Adipose tissue (tissue), 3 donors: ENCODE results near the gene ZNF746. TPM values are rescaled to one million over a fixed set of nuclear protein-coding genes. Genes with fewer than 3 reads are reported as not detected.
A peak's percentile ranks its signal among the peaks of the same experiment; 100 is the strongest.

Experiments
- H3K27ac ChIP-seq: one replicate; pipeline ENCODE4 v1.5.1; 2013; ENCODE audit warnings: low read depth, low read length
- WGBS, 3 donors: extraction: QIAGEN DNeasy Blood & Tissue Kit; methylation state at CpG; one replicate each; pipeline ENCODE4 v1.1.7; 2013; 5-methylcytosine and 5-hydroxymethylcytosine counted together
- polyA plus RNA-seq, 3 donors: library from polyadenylated mRNA; stranded (reverse); fragments of 200-250 nt; gene quantifications; one replicate each; pipeline ENCODE4 v1.2.3, GENCODE V29; 2013
- donor health status: healthy with polysubstance abuse.
- donor health status: Bipolar disorder and iron deficiency.
- donor health status: healthy.

Gene ZNF746
- polyA plus RNA-seq: 1 to 10 TPM; 4.1 to 8.8 (median 7.9) TPM

GRCh38 chr7:149497467-149498261, at the start of gene ZNF746:
Gene ZNF746 (minus strand): TSS chr7:149497809. CDS start chr7:149497536, 273 bp downstream.
- WGBS, 3 donors: 0% methylated on average over 39 to 108 of the region's 109 CpGs

DNA sequence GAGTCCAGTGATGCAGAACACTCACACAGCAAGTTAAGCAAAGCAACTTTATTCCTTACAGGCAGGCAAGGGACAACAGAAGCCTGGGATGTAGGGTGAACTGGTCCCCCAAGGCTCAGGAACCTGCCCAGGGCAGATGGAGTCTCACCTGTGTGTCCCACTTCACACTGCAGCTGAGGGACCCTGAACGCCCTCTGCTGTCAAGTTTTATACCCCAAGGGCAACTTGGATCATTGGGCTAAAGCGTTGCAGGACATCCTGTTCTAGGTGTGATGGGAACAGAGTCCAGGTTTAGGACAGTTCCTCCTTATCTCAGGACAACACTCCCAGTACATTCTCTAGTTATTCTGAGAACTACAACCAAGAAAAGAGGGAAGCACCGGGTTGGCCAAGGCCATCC, 49.5 kb upstream of the ZNF746 start:
- WGBS, 3 donors: 96 to 100% (median 97%) methylated on average over 3 of the region's 3 CpGs
- no peak overlapping the region for H3K27ac ChIP-seq

More at GRCh38 chr7:149497467-149498261, at the start of gene ZNF746:
- H3K27ac ChIP-seq: peak within 1 kb of the TSS; percentile 79

DNA sequence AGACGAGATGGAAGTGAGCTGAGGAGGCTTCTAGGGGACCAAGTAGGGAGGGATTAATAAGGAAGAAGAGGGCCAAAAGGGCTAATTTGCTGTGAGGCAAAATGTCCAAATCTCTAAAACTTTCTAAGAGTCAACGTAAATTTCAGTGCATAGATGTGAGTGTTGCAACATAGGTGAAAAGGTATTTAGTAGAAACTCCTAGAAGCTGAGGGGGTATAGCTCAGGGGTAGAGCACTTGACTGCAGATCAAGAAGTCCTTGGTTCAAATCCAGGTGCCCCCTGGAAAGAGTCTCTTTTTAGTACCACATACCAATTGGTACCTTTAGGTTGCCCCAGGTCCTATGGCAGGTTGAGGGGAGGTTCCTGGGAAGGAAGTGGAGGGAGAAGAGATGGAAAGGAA, 48.7 kb upstream of the ZNF746 start:
- 91 to 96% (median 94%) methylated on average over 2 of the region's 2 CpGs for WGBS, 3 donors

DNA sequence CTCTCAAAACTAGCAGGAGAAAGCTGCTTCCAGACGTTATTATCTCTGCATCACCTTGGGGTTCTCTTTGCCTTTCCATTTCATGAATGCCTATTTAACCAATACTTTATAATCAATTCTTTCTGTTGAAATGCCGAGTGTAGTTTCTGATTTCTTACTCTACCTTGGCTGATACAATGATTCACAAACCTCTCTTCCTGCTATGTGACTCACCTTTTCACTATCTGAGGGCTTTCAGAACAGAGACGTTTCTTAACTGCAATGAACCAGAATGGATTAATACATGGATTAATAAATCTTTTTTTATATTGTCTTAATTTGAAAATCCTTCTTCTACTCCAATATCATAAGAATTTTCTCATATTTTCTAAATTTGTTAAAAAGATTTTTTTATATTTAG, 46.4 kb upstream of the ZNF746 start:
- 47 to 49% (median 47%) methylated on average over 3 of the region's 3 CpGs for WGBS, 3 donors
- no peak overlapping the region for H3K27ac ChIP-seq

More for the DNA sequence above, 48.7 kb upstream of the ZNF746 start:
- no peak overlapping the region for H3K27ac ChIP-seq

DNA sequence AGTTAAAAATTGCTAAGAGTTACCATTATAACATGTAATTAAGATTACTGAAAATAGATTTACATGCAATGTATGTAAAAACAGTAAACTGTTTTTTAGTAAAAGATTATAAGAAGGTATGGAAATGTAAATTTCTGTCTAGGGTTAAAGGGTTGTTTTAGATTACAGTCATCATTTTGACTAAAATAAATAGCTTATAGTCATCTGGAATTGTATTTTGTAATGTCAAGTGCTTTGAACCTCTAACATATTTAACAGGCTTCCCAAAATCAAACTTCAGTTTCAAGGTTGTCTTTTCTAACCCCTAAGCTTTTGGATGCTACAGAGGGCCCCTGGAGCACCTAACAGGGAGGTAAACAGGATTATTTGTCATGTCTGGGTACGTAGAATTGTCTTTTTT, 35.0 kb upstream of the ZNF746 start:
- no peak overlapping the region for H3K27ac ChIP-seq
- 92 to 100% (median 95%) methylated on average over 1 of the region's 1 CpG for WGBS, 3 donors

DNA sequence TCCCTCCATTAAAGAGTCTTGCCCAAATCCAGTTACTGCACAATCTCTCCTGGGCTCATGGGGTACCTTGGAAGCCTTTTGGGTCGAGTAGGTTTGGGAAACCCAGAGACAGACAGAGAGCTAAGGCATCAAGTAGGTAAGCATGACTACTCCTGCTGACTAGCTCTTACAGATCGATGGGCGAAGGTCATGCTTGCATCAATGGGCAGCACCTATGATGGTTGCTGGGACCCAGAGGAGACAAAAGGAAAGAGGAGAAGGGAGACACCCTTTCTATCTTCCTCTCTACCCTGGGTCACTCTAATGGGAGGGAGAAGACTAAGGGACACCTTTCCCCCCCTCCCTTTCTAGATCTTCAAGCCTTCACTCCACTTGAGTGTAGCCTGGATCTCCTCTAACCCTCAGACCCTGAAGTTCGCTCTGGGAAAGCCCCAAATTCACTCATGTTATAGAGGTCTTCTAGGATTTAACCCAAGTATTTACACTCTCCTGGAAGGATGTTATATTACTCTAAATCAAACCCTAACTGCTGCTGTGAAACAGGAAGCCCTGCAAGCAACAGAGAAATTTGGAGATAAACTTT, 31.6 kb upstream of the ZNF746 start:
- H3K27ac ChIP-seq: no peak overlapping the region
- 52 to 63% (median 60%) methylated on average over 4 of the region's 4 CpGs for WGBS, 3 donors

GRCh38 chr7:149527414-149527813, 29.8 kb upstream of the ZNF746 start:
- 67 to 84% (median 80%) methylated on average over 1 of the region's 1 CpG for WGBS, 3 donors
- no peak overlapping the region for H3K27ac ChIP-seq

- no peak overlapping the region for H3K27ac ChIP-seq
- 65 to 79% (median 66%) methylated on average over 3 of the region's 3 CpGs for WGBS, 3 donors
Measured at GRCh38 chr7:149525280-149525679, 27.7 kb upstream of the ZNF746 start.

GRCh38 chr7:149524394-149524793, 26.8 kb upstream of the ZNF746 start:
- no peak overlapping the region for H3K27ac ChIP-seq

GRCh38 chr7:149510248-149510647, 12.6 kb upstream of the ZNF746 start:
- no peak overlapping the region for H3K27ac ChIP-seq

DNA sequence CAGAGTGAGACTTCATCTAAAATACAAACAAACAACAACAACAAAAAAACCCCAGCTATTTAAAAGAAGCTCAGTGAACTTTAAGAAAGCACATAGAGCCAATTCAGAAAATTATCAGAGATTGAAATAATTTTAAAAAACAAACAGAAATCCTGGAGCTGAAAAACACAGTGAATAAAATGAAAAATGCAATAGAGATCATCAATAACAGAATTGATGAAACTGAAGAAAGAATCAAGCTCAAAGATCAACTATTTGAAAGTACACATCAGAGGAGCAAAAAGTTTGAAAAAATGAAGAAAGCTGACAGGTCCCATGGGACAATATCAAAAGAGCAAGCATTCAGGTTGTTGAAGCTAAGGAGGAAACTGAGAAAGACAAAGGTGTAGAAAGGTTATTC, 12.2 kb upstream of the ZNF746 start:
- no peak overlapping the region for H3K27ac ChIP-seq

DNA sequence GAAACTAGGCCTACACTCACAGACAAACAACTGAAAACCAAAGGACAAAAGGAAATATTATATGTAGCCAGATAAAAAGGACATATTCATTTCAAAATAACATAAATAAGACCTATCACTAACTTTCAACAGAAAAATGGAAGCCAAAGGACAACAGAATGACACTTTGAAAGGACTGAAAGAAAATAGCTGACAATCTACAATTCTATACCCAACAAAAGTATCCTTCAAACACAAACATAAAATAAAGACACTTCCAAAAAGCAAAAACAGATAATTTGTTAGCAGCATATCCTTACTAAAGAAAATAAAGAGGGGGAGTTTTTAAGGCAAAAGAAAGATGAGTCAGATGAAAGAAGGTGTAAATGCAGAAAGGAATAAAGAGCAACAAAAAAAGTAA, 7.9 kb upstream of the ZNF746 start:
- H3K27ac ChIP-seq: no peak overlapping the region

DNA sequence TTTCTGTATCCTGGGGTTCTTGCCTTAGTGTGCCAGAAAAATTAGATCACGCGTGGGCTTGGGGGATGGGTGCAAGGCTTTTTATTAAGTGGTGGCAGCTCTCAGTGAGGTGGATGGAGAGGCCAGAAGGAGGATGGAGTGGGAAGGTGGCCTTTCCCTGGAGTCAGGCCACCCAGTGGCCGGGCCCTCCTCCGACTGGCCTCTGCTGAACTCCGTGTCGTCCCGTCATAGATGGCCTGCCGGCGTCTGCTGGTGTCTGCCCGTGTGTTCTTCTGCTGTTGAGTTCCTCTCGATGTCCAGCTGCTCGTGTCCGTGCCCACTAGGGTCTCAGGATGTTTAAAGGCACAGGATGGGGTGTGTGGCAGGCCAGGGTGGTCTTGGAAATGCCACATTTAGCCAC, 4.0 kb upstream of the ZNF746 start:
- 52 to 74% (median 63%) methylated on average over 13 of the region's 13 CpGs for WGBS, 3 donors
- H3K27ac ChIP-seq: no peak overlapping the region

DNA sequence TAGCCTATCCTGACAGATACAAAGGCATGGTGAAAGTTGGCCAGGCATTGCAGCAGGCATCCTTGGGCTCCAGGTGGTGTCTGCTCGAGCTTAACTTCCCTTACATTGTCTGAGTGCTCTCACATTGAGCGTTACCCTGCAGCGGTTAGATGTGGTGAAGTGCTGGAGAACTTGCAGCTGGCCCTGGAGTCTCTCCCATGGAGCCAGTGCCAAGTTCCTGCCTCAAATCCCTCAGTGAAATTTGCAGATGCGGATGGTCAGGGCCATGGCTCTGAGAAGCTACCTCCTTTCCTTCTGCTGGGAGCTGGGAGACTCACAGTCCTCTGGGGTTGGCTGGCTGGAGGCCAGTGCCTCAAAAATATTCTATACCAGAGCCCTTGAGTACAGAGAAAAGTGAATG, 3.3 kb upstream of the ZNF746 start:
- WGBS, 3 donors: 51 to 62% (median 53%) methylated on average over 4 of the region's 4 CpGs

GRCh38 chr7:149500201-149500600, 2.6 kb upstream of the ZNF746 start:
- H3K27ac ChIP-seq: no peak overlapping the region

More for the DNA sequence above, 3.3 kb upstream of the ZNF746 start:
- H3K27ac ChIP-seq: no peak overlapping the region

GRCh38 chr7:149498811-149499210, 1.2 kb upstream of the ZNF746 start:
- H3K27ac ChIP-seq: no peak overlapping the region
- 87 to 93% (median 87%) methylated on average over 6 of the region's 6 CpGs for WGBS, 3 donors

- peak overlapping the region; percentile 79 for H3K27ac ChIP-seq
- 2 to 5% (median 4%) methylated on average over 40 to 51 of the region's 51 CpGs for WGBS, 3 donors
Measured at GRCh38 chr7:149496642-149497391, 792 bp downstream of the ZNF746 start.

DNA sequence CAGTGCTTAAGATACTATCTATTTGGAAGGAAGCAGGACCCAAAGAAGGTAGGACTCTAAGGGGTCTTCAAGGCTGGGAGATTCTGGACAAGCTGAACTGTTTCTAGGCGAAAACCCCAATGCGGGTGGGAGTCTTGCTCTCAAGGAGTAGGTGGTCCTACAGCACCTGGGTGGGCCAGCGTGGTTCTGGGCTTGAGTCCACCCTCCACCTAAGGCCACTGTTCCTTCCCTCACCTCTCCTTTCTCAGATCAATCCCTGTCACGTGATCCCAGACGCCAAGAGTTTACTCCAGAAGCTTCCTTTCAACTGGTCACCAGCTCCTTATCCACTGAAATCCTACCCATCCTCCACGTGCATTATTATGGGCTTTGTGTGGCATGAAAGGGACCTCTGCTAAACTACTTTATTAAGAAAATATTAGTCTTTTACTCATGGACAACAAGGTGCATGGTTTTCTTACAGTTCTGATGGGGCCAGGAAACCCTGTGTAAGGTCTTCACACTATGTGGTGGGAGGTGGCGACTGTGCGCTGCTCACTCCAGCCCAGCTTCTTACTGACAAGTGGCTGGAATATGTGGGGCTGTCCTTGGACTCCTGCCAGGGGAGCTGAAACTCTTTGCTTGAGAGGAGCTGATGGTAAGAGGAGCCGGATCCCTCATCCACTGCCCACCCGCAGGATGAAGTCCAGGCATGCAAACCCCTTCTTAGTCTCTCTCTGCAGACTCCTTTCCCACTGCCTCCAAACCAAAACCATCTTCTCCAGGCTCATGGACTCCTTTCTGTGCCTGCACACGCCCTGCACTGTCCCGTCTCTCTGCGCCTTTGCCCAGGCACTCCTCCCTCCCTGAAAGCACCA, 1.6 kb downstream of the ZNF746 start:
- WGBS, 3 donors: 51 to 57% (median 53%) methylated on average over 10 to 12 of the region's 13 CpGs
- no peak overlapping the region for H3K27ac ChIP-seq
